Body of pancreas (tissue), 4 donors: ENCODE results near the gene UBE4B. TPM values are rescaled to one million over a fixed set of nuclear protein-coding genes. Genes with fewer than 3 reads are reported as not detected.
A peak's percentile ranks its signal among the peaks of the same experiment; 100 is the strongest.
"Not testable (repeated sequence)": the region's sequence is repeated elsewhere in the genome, so short reads cannot be mapped to it uniquely, and the experiment has no call there.

Experiments
- ATAC-seq: fragments of 150-250 bp; one replicate; pipeline ENCODE4 v1.9.1; 2016
- DNase-seq, 4 donors: peaks; one replicate each; pipeline ENCODE4 v3.0.0-alpha.2; 2019
- H3K27ac ChIP-seq, 4 donors: fragments of 200-600 bp; sonication (generic); 1 replicate in 3 of 4; 2 replicates in 1 of 4; pipeline versions ENCODE4 v1.5.1 to v1.6.1; 2016 to 2019; ENCODE audit warnings: mild to moderate bottlenecking in 1 of 4, mixed read lengths in 1 of 4, moderate library complexity in 1 of 4
- H3K27me3 ChIP-seq, 2 donors: fragments of 200-600 bp; sonication (generic); one replicate each; pipeline ENCODE4 v1.6.0; 2016; ENCODE audit warnings: mild to moderate bottlenecking in 1 of 2
- H3K36me3 ChIP-seq, 2 donors: fragments of 200-600 bp; sonication (generic); replicated peaks in 1 of 2; 2 replicates each; pipeline ENCODE4 v1.5.1; 2016; ENCODE audit warnings: low read depth in 2 of 2; ENCODE audit not compliant: insufficient read depth in 1 of 2
- H3K4me1 ChIP-seq: fragments of 200-600 bp; sonication (generic); one replicate; pipeline ENCODE4 v1.6.0; 2016
- H3K4me3 ChIP-seq, 2 donors: fragments of 200-600 bp; sonication (generic); 1 replicate in 1 of 2; 2 replicates in 1 of 2; pipeline ENCODE4 v1.5.1; 2016 to 2019
- H3K9me3 ChIP-seq, 3 donors: fragments of 200-600 bp; sonication (generic); 1 replicate in 2 of 3; 2 replicates in 1 of 3; pipeline ENCODE4 v1.5.1; 2016
- POLR2A ChIP-seq, 3 donors: fragments of 450-650 bp; IDR thresholded peaks; one replicate each; pipeline ENCODE4 v1.6.1; 2016; ENCODE audit warnings: antibody characterized with exemption in 3 of 3, mild to moderate bottlenecking in 2 of 3
- WGBS, 2 donors: methylation state at CpG; one replicate each; pipeline ENCODE4 v1.1.5; 2017; 5-methylcytosine and 5-hydroxymethylcytosine counted together
- intact Hi-C: fragments of 100-400 bp; cut with DNase I; formaldehyde crosslinking; loops from one replicate; pipeline ENCODE4 v1.15.1; 2023
- total RNA-seq, 2 donors: library from RNA; depleted of rRNA; stranded (reverse); fragments of >200 nt; gene quantifications; one replicate each; pipeline ENCODE4 v1.1.0, GENCODE V29; 2016
- TF ChIP-seq, protein P1 (sequence below), 7 experiments: fragments of 450-650 bp in 4 of 7; fragments of 200-600 bp in 3 of 7; sonication (generic) in 3 of 7; IDR thresholded peaks; one replicate each; pipeline ENCODE4 v1.5.1; 2016 to 2019; ENCODE audit warnings: antibody characterized with exemption in 7 of 7

Gene UBE4B
- total RNA-seq, 2 donors from 2014 or later: 43.8 to 57.0 TPM

DNA sequence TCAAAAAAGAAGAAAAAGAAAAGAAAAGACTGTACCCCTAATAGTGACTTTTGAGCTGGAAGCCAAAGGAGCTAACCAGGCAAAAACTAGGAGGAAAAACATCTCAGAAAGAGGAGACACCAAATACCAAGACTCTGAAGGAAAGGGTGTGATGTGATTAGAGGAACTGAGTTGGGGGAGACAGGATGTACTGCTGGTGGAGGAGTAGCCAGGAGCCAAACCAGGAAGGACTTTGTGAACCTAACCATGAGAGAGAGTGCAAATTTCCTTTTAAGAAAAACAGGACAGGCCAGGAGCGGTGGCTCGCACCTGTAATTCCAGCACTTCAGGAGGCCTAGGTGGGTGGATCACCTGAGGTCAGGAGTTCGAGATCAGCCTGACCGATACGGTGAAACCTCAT is 39.8 kb upstream of the UBE4B start:
- peak overlapping the region in 1 of 4 donors; percentile 49 for H3K27ac ChIP-seq
- DNase-seq: peak in 1 of 4 donors; percentile 2
- no peaks in the 10 kb centered on the region for H3K9me3 ChIP-seq
- H3K4me3 ChIP-seq: no peak overlapping the region
- TF ChIP-seq, protein P1, sequence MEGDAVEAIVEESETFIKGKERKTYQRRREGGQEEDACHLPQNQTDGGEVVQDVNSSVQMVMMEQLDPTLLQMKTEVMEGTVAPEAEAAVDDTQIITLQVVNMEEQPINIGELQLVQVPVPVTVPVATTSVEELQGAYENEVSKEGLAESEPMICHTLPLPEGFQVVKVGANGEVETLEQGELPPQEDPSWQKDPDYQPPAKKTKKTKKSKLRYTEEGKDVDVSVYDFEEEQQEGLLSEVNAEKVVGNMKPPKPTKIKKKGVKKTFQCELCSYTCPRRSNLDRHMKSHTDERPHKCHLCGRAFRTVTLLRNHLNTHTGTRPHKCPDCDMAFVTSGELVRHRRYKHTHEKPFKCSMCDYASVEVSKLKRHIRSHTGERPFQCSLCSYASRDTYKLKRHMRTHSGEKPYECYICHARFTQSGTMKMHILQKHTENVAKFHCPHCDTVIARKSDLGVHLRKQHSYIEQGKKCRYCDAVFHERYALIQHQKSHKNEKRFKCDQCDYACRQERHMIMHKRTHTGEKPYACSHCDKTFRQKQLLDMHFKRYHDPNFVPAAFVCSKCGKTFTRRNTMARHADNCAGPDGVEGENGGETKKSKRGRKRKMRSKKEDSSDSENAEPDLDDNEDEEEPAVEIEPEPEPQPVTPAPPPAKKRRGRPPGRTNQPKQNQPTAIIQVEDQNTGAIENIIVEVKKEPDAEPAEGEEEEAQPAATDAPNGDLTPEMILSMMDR (IDR thresholded peaks at IDR 0.05): no peak
- TF ChIP-seq POLR2A (IDR thresholded peaks at IDR 0.05): no peak
- intact Hi-C loops: no loop called here
- no peak for ATAC-seq
- H3K36me3 ChIP-seq: no peaks in the 10 kb centered on the region
- H3K4me1 ChIP-seq: peaks cover 12% of the 10 kb centered on the region
- 71 to 81% methylated on average over 5 of the region's 5 CpGs for WGBS, 2 donors
- peaks cover 0 to 4% of the 10 kb centered on the region in 2 donors for H3K27me3 ChIP-seq

GRCh38 chr1:9993561-9994075 is 39.1 kb upstream of the UBE4B start:
- peaks cover 15% of the 10 kb centered on the region for H3K4me1 ChIP-seq
- TF ChIP-seq, protein P1 (IDR thresholded peaks at IDR 0.05): no peak
- no peak for TF ChIP-seq POLR2A (IDR thresholded peaks at IDR 0.05)
- no peaks in the 10 kb centered on the region for H3K36me3 ChIP-seq
- no peak for DNase-seq
- ATAC-seq: no peak
- no peak overlapping the region for H3K27ac ChIP-seq
- no peaks in the 10 kb centered on the region for H3K9me3 ChIP-seq
- H3K27me3 ChIP-seq: peaks cover 0 to 11% of the 10 kb centered on the region in 2 donors
- intact Hi-C loops: no loop called here
- WGBS, 2 donors: 68 to 75% methylated on average over 7 of the region's 7 CpGs
- no peak overlapping the region for H3K4me3 ChIP-seq

- no peak for TF ChIP-seq POLR2A (IDR thresholded peaks at IDR 0.05)
- TF ChIP-seq, protein P1 (IDR thresholded peaks at IDR 0.05): no peak
- DNase-seq (peak; percentile 21 to 41 (median 22)), ATAC-seq (peak; percentile 67)
- Histone ChIP-seq H3K4me1 (peaks cover 15% of the 10 kb centered on the region), H3K27me3 (peaks cover 0 to 12% of the 10 kb centered on the region in 2 donors), H3K36me3 (no peaks in the 10 kb centered on the region), H3K9me3 (no peaks in the 10 kb centered on the region), H3K27ac (no peak within 1 kb of the TSS), H3K4me3 (peak within 1 kb of the TSS; percentile 4 to 50)
- 11 to 26% methylated on average over 18 to 43 of the region's 71 CpGs for WGBS, 2 donors
- intact Hi-C loops: no loop called here
Measured at GRCh38 chr1:9996624-9997582, 35.9 kb upstream of the UBE4B start, which contains the start of gene RBP7. RBP7 (plus strand) TSS chr1:9997228; CDS start chr1:9997259, 31 bp downstream.

DNA sequence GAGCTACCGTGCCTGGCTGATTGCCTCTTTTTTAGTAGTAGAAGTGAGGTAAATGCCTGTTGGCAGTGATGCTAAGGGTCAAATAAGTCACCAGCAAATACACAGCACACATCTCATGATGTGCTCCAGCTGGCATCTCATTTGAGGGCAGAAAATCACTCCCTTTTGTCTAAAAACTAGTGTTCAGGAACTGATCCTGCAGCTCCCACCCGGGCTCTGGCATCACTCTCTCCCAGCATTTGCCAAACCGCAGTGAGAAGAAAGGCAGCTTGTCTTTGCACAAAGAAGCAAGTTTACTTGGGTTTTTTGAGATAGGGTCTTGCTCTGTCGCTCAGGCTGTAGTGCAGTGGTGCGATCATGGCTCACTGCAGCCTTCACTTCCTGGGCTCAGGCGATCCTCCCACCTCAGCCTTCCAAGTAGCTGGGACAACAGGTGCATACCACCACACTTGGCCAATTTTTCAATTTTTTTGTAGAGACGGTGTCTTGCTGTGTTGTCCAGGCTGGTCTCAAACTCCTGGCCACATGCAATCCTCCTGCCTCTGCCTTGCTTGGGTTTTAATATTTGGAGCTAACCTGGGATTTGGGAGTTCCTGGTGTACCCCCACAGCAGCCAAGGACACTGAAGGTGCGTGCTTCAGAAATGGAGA is 31.6 kb upstream of the UBE4B start:
- Histone ChIP-seq H3K4me1 (peaks cover 15% of the 10 kb centered on the region), H3K36me3 (no peaks in the 10 kb centered on the region), H3K27me3 (peaks cover 0 to 12% of the 10 kb centered on the region in 2 donors), H3K4me3 (no peak overlapping the region), H3K27ac (no peak overlapping the region), H3K9me3 (no peaks in the 10 kb centered on the region)
- ATAC-seq: no peak
- 67 to 80% methylated on average over 6 to 8 of the region's 8 CpGs for WGBS, 2 donors
- TF ChIP-seq, protein P1 (IDR thresholded peaks at IDR 0.05): no peak
- no peak for TF ChIP-seq POLR2A (IDR thresholded peaks at IDR 0.05)
- intact Hi-C loops: no loop called here
- DNase-seq: no peak

GRCh38 chr1:10005248-10005647 is 27.5 kb upstream of the UBE4B start:
- H3K27ac ChIP-seq, H3K9me3 ChIP-seq, H3K27me3 ChIP-seq, intact Hi-C loops, H3K4me1 ChIP-seq, DNase-seq, H3K4me3 ChIP-seq, ATAC-seq, H3K36me3 ChIP-seq: not testable (repeated sequence)
- WGBS, 2 donors: 91% methylated on average over 8 of the region's 8 CpGs
